Neuron (in vitro differentiated cells): ENCODE measurements around the gene PLEKHG3.

Experiments used
- H2AFZ ChIP-seq: one replicate; pipeline ENCODE4 v1.6.1; 2013; ENCODE audit warnings: low read depth, mild to moderate bottlenecking, inconsistent platforms, low read length, moderate library complexity
- H3K27me3 ChIP-seq: one replicate; pipeline ENCODE4 v1.6.1; 2013; ENCODE audit warnings: low read length; ENCODE audit not compliant: insufficient read depth
- H3K36me3 ChIP-seq: one replicate; pipeline ENCODE4 v1.6.1; 2013; ENCODE audit warnings: low read length; ENCODE audit not compliant: insufficient read depth
- H3K4me1 ChIP-seq: one replicate; pipeline ENCODE4 v1.6.1; 2013; ENCODE audit warnings: low read length; ENCODE audit not compliant: insufficient read depth
- H3K4me3 ChIP-seq: 2 replicates; pipeline ENCODE4 v1.5.1; 2013; ENCODE audit warnings: mild to moderate bottlenecking, low read length, moderate library complexity
- H3K9me3 ChIP-seq: one replicate; pipeline ENCODE4 v1.6.1; 2013; ENCODE audit warnings: low read length

The PLEKHG3 gene

DNA sequence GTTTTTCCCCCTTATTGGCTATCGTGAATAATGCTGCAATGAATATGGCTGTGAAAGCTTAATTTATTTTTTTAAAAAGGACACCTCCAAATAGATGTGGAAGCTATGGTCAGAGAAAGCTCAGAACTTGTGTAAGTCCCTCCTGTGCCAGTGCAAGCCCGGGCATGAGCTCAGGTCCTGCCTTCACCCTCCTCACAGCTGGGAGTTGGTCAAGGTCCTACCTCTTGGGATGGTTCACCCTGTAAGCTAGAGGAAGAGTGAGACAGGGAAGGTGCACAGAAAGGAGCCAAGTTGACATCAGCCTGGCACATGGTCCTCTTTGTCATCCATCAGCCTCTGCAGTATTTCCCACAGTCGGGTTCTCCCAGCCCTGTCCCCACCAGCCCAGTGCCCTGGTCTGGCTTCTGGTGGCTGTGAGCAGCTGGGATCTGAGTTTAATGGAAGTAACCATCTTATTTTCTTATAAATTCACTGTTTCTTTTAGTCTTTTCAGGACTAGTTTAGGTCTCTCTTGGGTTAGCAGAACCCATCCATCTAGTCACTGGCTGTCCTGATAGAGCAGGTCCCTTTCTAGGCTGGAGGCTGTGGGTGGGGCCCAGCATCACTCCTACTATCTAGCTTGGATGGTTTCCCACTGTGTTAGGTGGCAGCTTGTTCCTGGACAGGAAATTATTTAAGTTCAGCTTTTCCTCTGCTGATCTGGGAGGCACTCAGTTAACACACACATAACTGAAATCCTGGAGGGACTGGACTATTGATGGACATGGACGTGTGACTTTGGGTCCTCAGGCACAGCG, 11.8 kb upstream of the PLEKHG3 start:
- H3K27me3 ChIP-seq = peaks cover 26% of the 10 kb centered on the region
- H2AFZ ChIP-seq = no peak overlapping the region
- H3K36me3 ChIP-seq = no peaks in the 10 kb centered on the region
- H3K4me3 ChIP-seq = no peak overlapping the region
- H3K4me1 ChIP-seq = peaks cover 15% of the 10 kb centered on the region
- H3K9me3 ChIP-seq = no peaks in the 10 kb centered on the region

DNA sequence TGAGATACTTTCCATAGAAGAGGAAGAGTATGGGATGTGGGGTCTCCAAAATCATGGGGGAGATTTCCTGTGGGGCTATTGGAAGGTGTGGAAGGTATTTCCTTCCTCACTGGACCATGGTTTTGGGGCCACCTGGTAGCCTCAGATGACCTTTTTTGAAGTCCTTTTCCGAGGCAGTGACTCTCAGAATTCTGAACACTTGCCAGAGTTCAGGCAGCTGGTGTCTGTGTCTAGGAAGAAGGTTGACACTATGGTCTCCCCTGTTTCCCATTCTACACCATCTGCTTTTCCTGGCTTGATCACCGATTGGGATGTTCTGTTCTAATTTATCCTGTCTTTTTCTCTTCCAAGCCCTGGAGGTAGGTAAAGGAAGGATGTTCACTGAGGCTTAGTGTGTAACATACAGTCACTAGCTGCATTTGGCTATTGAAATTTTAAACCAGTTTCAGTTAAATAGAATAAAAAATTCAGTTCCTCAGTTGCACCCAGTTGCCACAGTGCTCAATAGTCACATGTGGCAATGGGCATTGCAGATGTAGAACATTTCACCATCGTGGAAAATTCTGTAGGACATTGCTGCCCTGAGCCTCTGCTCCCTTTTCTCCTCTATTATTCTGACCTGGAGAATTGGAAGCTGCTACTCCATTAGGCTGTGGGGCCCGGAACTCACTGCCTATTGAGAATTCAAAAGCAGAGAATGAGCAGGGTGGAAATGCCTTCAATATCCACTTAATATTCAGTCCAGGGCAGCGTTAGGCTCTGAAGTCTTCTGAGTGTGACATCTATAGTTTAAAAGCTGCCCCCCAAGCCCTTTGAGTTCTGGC, 11.0 kb upstream of the PLEKHG3 start:
- H3K36me3 ChIP-seq = no peaks in the 10 kb centered on the region
- H2AFZ ChIP-seq = no peak overlapping the region
- peaks cover 15% of the 10 kb centered on the region for H3K4me1 ChIP-seq
- no peak overlapping the region for H3K4me3 ChIP-seq
- H3K27me3 ChIP-seq = peaks cover 33% of the 10 kb centered on the region
- H3K9me3 ChIP-seq = no peaks in the 10 kb centered on the region

- no peak overlapping the region for H3K4me3 ChIP-seq
- H3K27me3 ChIP-seq = peaks cover 31% of the 10 kb centered on the region
- peaks cover 15% of the 10 kb centered on the region for H3K4me1 ChIP-seq
- no peaks in the 10 kb centered on the region for H3K9me3 ChIP-seq
- no peak overlapping the region for H2AFZ ChIP-seq
- H3K36me3 ChIP-seq = no peaks in the 10 kb centered on the region
Measured at GRCh38 chr14:64693810-64694165, 10.4 kb upstream of the PLEKHG3 start.

DNA sequence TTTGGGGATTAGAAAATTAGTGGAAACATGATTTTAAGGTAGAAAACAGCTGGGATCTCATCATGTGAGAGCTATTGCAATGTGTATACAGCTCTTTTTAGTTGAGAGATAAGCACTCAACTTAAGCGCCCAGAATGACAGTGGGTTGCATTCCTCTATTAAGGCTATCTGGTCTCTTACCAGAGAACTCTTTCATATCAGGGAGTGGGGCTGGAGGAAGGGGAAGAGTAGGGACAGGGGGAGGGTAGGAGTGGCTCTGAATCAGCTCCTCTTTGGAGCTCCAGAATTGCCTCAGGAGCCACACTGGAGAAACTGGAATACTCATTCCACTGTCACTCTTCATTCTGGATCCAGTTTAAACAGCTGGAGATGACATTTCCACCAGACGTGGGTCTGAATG, 9.2 kb upstream of the PLEKHG3 start:
- Histone ChIP-seq H3K4me3 (no peak overlapping the region), H3K36me3 (no peaks in the 10 kb centered on the region), H3K9me3 (no peaks in the 10 kb centered on the region), H2AFZ (no peak overlapping the region), H3K4me1 (peaks cover 15% of the 10 kb centered on the region), H3K27me3 (peaks cover 30% of the 10 kb centered on the region)

DNA sequence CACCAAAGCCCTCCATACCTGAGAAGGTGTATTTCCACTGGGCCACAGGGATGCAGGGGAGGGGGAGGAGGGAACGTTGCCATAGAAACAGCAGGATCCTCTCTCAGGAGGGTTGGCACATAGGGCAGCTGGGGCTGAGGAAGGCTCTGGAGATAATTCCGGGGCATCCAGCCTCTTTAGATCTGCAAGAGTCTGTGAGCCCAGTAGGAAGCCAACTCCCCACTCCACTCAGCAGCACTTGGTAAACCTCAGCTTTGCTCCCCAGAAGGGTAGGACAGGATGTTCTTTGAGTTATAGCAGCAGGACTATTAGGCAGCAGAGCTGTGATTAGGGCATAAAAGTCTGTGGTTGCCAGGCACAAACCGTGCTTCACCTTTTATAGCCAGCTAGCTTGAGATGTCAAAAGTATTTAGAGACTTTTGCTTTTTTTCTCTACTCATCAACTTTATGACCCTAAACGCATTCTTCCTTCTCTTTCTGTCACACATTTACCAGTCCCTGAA, 7.8 kb upstream of the PLEKHG3 start:
- Histone ChIP-seq H3K4me1 (peaks cover 16% of the 10 kb centered on the region), H3K27me3 (peaks cover 39% of the 10 kb centered on the region), H2AFZ (no peak overlapping the region), H3K36me3 (no peaks in the 10 kb centered on the region), H3K4me3 (no peak overlapping the region), H3K9me3 (no peaks in the 10 kb centered on the region)

DNA sequence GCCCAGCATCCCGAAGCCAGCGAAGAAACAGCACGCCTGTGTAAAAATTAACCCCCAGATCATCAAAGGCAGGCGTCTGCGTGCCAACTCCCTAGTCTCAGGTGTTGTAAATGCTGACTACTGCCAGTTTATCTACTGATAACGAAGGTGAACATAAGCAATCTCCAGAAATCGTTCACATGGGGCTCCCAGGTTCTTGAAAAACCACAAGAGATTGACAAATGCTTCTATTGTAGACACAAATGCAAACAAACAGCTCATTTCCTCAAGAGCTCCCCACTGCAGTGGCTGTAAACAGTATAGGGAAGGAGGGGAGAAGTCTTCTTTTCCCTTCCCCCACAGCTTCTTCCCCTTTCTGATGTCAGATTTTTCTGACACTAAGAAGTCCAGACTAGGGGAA, 5.3 kb upstream of the PLEKHG3 start:
- H3K36me3 ChIP-seq = no peaks in the 10 kb centered on the region
- H3K4me1 ChIP-seq = peaks cover 19% of the 10 kb centered on the region
- no peak overlapping the region for H2AFZ ChIP-seq
- peaks cover 63% of the 10 kb centered on the region for H3K27me3 ChIP-seq
- no peaks in the 10 kb centered on the region for H3K9me3 ChIP-seq
- no peak overlapping the region for H3K4me3 ChIP-seq

GRCh38 chr14:64700290-64700689, 3.9 kb upstream of the PLEKHG3 start:
- Histone ChIP-seq H3K27me3 (peaks cover 66% of the 10 kb centered on the region), H3K36me3 (no peaks in the 10 kb centered on the region), H3K4me3 (no peak overlapping the region), H2AFZ (no peak overlapping the region), H3K4me1 (peaks cover 26% of the 10 kb centered on the region), H3K9me3 (no peaks in the 10 kb centered on the region)

DNA sequence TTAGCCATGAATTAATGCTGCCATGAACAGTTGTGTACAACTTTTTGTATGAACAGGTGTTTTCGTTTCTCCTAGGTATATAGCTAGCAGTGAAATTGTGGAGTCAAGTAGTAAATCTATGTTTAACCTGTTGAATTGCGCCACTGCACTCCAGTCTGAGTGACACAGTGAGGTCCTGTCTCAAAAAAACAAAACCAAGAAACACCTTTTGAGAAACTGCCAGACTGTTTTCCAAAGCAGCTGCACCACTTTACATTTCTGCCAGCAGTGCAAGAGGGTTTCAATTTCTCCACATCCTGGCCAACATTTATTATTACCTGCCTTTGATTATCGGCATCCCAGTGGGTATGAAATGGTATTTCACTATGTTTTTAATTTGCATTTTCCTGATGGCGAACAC, 3.3 kb upstream of the PLEKHG3 start:
- H3K4me3 ChIP-seq = no peak overlapping the region
- peaks cover 72% of the 10 kb centered on the region for H3K27me3 ChIP-seq
- no peaks in the 10 kb centered on the region for H3K9me3 ChIP-seq
- H2AFZ ChIP-seq = no peak overlapping the region
- H3K4me1 ChIP-seq = peaks cover 29% of the 10 kb centered on the region
- H3K36me3 ChIP-seq = no peaks in the 10 kb centered on the region

- no peak overlapping the region for H2AFZ ChIP-seq
- no peaks in the 10 kb centered on the region for H3K9me3 ChIP-seq
- H3K4me1 ChIP-seq = peaks cover 30% of the 10 kb centered on the region
- H3K36me3 ChIP-seq = no peaks in the 10 kb centered on the region
- H3K27me3 ChIP-seq = peaks cover 77% of the 10 kb centered on the region
- H3K4me3 ChIP-seq = no peak overlapping the region
Measured at GRCh38 chr14:64701660-64702059, 2.6 kb upstream of the PLEKHG3 start.

- Histone ChIP-seq H3K4me1 (peaks cover 35% of the 10 kb centered on the region), H3K27me3 (peaks cover 82% of the 10 kb centered on the region), H3K4me3 (no peak overlapping the region)
Measured at GRCh38 chr14:64702493-64703394, 1.5 kb upstream of the PLEKHG3 start.

DNA sequence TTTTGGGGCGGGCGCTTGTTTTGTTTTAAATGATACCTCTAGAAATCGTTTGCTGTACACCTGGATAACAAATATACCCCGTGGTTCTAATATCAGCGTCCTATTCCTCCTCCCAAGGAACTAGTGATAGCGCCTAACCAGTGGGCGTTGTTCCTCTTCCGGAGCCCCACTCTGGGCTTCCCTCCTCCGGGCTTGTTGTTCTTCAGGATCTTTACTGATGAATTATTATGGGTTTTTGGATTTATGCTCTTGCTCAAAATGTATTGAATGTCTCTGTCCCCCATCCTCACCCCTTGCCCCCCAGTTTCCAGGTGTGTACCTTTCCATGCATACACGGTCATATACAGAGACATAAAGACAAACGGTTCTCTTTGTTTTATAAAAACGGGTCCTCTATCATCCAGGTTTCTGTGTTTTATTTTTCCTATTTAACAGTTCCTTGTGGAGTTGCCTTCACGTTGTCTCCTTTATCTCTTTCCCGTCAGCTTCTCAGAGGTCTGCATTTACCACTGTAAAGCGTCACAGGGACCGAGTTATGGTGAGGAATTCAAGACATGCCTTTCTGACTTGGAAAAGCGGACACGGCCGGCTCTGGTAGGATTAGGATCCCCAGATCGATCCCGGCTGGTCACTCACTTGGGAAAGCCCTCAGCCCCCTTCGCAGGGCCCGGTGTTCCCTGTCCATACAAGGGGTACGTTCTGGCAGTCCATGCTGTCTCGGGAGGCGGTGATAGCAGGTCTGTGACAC, 655 bp upstream of the PLEKHG3 start:
- Histone ChIP-seq H3K36me3 (no peaks in the 10 kb centered on the region), H2AFZ (peak overlapping the region; percentile 97), H3K4me3 (peak overlapping the region; percentile 69), H3K4me1 (peaks cover 35% of the 10 kb centered on the region), H3K27me3 (peaks cover 76% of the 10 kb centered on the region), H3K9me3 (no peaks in the 10 kb centered on the region)

More at GRCh38 chr14:64702493-64703394, 1.5 kb upstream of the PLEKHG3 start:
- Histone ChIP-seq H2AFZ (no peak overlapping the region), H3K9me3 (no peaks in the 10 kb centered on the region), H3K36me3 (no peaks in the 10 kb centered on the region)

DNA sequence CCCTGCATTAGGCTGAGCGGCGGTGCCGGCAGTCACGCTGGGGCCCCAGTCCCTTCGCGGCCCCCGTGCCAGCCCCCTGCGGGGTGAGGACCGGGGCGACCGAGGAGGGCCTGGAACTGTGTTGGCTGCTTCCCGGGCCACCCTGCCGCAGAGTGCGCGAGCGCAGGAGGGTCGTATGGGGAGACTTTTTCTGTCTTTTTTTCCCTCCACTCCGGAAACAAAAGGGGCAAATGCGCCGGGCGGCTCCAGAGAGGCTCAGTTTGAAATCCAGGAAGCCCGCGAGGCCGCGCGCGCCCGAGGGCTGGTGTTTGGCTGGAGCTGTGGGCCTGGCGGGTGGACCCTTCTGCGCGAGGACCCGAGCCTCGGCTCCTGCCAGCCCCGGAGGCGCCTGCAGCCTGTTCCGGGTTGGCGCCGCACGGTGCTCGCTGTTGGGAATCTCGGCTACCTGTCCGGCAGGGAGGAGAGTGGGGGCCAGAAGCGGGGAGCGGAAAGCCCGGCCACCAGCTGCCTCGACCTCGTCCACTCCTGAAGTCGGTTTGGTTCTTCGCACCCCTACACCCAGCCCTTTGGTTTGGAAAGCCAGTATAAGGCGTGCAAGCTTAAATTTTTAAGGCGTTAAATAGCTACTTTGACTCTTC, 638 bp downstream of the PLEKHG3 start:
- Histone ChIP-seq H2AFZ (peak overlapping the region; percentile 97), H3K36me3 (no peaks in the 10 kb centered on the region), H3K4me3 (peak overlapping the region; percentile 69), H3K27me3 (peaks cover 68% of the 10 kb centered on the region), H3K4me1 (peaks cover 35% of the 10 kb centered on the region), H3K9me3 (no peaks in the 10 kb centered on the region)
